Adrenal gland (tissue), 12 donors: Measurements from ENCODE around the gene WIPF3. TPM values are rescaled to one million over a fixed set of nuclear protein-coding genes. Genes with fewer than 3 reads are reported as not detected.

Experiments used
- DNase-seq, 7 donors: peaks; one replicate each; pipeline ENCODE4 v3.0.0-alpha.2; 2019 to 2020
- H3K27ac ChIP-seq, 5 donors: fragments of 200-600 bp; sonication (generic) in 4 of 5; 1 replicate in 3 of 5; 2 replicates in 2 of 5; pipeline versions ENCODE4 v1.5.1 to v1.8.0; 2016 to 2020; ENCODE audit warnings: mild to moderate bottlenecking in 1 of 5
- H3K27me3 ChIP-seq: fragments of 200-600 bp; 2 replicates; pipeline ENCODE4 v1.8.0; 2021
- H3K36me3 ChIP-seq, 2 donors: fragments of 200-600 bp; replicated peaks in 1 of 2; 1 replicate in 1 of 2; 2 replicates in 1 of 2; pipeline versions ENCODE4 v1.5.1 to v1.8.0; 2018 to 2022
- H3K4me1 ChIP-seq, 2 donors: fragments of 200-600 bp; replicated peaks in 1 of 2; 1 replicate in 1 of 2; 2 replicates in 1 of 2; pipeline versions ENCODE4 v1.5.1 to v1.8.0; 2018 to 2021
- H3K4me3 ChIP-seq, 4 donors: fragments of 200-600 bp; sonication (generic) in 3 of 4; one replicate each; pipeline ENCODE4 v1.5.1; 2016 to 2018
- H3K9me3 ChIP-seq, 3 donors: fragments of 200-600 bp; sonication (generic) in 1 of 3; replicated peaks in 1 of 3; 1 replicate in 2 of 3; 2 replicates in 1 of 3; pipeline versions ENCODE4 v1.5.1 to v1.8.0; 2016 to 2021
- CTCF ChIP-seq, 6 experiments: fragments of 450-650 bp in 4 of 6; fragments of 200-600 bp in 2 of 6; sonication (generic) in 1 of 6; IDR thresholded peaks; 1 replicate in 5 of 6; 2 replicates in 1 of 6; pipeline versions ENCODE4 v1.5.1 to v1.8.0; 2016 to 2021; ENCODE audit warnings: antibody characterized with exemption in 6 of 6, mild to moderate bottlenecking in 2 of 6, moderate library complexity in 1 of 6
- POLR2A ChIP-seq, 2 donors: fragments of 450-650 bp; IDR thresholded peaks; one replicate each; pipeline ENCODE4 v1.6.1; 2017; ENCODE audit warnings: antibody characterized with exemption in 2 of 2, mild to moderate bottlenecking in 2 of 2, moderate library complexity in 1 of 2
- WGBS, 4 donors: extraction: QIAGEN DNeasy Blood & Tissue Kit in 2 of 4; methylation state at CpG; one replicate each; pipeline versions ENCODE4 v1.1.5 to v1.1.7; 2013 to 2017; 5-methylcytosine and 5-hydroxymethylcytosine counted together
- intact Hi-C, 2 donors: fragments of 100-400 bp; cut with DNase I; formaldehyde crosslinking; loops; one replicate each; pipeline versions ENCODE4 v1.14.1 to v1.15.0; 2022 to 2023
- polyA plus RNA-seq, 3 donors: library from polyadenylated mRNA; stranded (reverse); fragments of 200-250 nt in 2 of 3; fragments of 350-450 nt in 1 of 3; fragmentation: Illumina TruSeq in 1 of 3; extraction: RNeasy Lipid Tissue Mini Kit (QIAGEN cat#74804) in 1 of 3; gene quantifications; one replicate each; pipeline ENCODE4 v1.2.3, GENCODE V29; 2013 to 2014
- total RNA-seq, 9 donors: library from RNA; depleted of rRNA in 4 of 9; stranded (reverse); fragments of >200 nt in 4 of 9; fragments of 120-200 nt in 1 of 9; fragmentation: NEBNext Ultra II Directional in 1 of 9; extraction: Animal tissue kit (Norgen Biotek cat#: 25700) in 1 of 9; gene quantifications; one replicate each; pipeline versions ENCODE4 v1.1.0 to v1.2.4, GENCODE V29; 2013 to 2023
- donor health status: healthy with polysubstance abuse.
- donor health status: Bipolar disorder and iron deficiency.
- donor health status: DM: yes; HTN: yes; CAD: no.
- donor health status: DM: no; HTN: no; CAD: no.
- donor health status: DM: no; HTN: no; CAD: no.
- donor health status: DM: yes; HTN: yes; CAD: no.

The WIPF3 gene
- total and polyA plus RNA-seq, 12 donors, result 0.50 to 16.0 (median 5.2) TPM

GRCh38 chr7:29860186-29860585, 53.9 kb downstream of the WIPF3 start:
- H3K36me3 ChIP-seq, result no peaks in the 10 kb centered on the region
- DNase-seq, result no peak
- intact Hi-C loops, result no loop called here
- H3K9me3 ChIP-seq, result no peaks in the 10 kb centered on the region
- TF ChIP-seq POLR2A (IDR thresholded peaks at IDR 0.05) (no peak), CTCF (IDR thresholded peaks at IDR 0.05) (no peak)
- WGBS, 4 donors, result 81 to 89% (median 87%) methylated on average over 2 of the region's 2 CpGs
- H3K4me1 ChIP-seq, result peaks cover 0 to 17% of the 10 kb centered on the region in 2 donors
- H3K4me3 ChIP-seq, result no peak overlapping the region
- H3K27ac ChIP-seq, result no peak overlapping the region
- no peaks in the 10 kb centered on the region for H3K27me3 ChIP-seq

DNA sequence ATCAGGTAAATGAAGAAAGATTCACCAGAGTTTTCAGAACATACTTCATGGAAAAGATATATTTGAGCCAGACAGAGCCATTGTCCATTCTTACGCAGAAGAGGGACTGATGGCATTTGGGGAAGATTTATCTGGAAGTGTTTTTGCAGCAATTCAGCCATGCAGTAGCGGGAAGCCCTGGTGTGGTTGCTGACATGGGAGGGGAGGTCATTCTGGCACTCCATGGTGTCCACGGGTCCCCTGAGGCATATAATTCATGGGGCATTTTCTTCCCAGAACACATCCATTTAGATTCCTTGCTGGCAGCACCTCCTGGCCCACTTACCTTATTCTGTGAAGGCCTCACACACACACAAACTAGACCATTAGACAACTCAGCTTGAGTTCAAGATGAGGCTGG, 55.6 kb downstream of the WIPF3 start:
- 79 to 95% (median 86%) methylated on average over 3 of the region's 3 CpGs for WGBS, 4 donors
- intact Hi-C loops, result no loop called here
- H3K36me3 ChIP-seq, result no peaks in the 10 kb centered on the region
- no peak overlapping the region for H3K27ac ChIP-seq
- H3K9me3 ChIP-seq, result no peaks in the 10 kb centered on the region
- no peaks in the 10 kb centered on the region for H3K27me3 ChIP-seq
- TF ChIP-seq POLR2A (IDR thresholded peaks at IDR 0.05) (no peak), CTCF (IDR thresholded peaks at IDR 0.05) (no peak)
- peaks cover 0 to 34% of the 10 kb centered on the region in 2 donors for H3K4me1 ChIP-seq
- no peak overlapping the region for H3K4me3 ChIP-seq
- DNase-seq, result no peak

DNA sequence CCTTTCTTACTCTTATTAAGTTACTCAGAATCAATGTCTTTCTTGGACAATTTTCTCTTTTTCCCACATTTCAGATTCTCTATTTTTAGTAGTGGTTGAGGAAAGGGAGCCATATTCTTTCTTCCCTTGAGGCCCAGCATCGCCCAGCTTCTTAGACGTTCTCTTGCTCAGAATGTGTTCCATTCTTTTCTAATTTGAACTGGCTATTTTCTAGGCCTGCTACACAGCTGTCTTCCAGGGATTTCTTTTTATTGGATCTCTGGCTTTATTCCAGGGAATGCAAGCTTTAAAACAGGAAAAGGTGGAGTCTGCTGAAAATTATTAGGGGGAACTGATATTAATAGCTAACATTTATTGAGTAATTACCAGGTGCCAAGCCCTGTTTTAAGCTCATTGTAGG, 58.3 kb downstream of the WIPF3 start:
- peak overlapping the region in 2 of 5 donors; percentile 51 to 64 for H3K27ac ChIP-seq
- no peak overlapping the region for H3K4me3 ChIP-seq
- H3K36me3 ChIP-seq, result no peaks in the 10 kb centered on the region
- WGBS, 4 donors, result 68 to 74% (median 70%) methylated on average over 2 of the region's 2 CpGs
- H3K9me3 ChIP-seq, result no peaks in the 10 kb centered on the region
- no peaks in the 10 kb centered on the region for H3K27me3 ChIP-seq
- peaks cover 0 to 33% of the 10 kb centered on the region in 2 donors for H3K4me1 ChIP-seq
- intact Hi-C loops, result no loop called here
- no peak for TF ChIP-seq CTCF (IDR thresholded peaks at IDR 0.05)
- TF ChIP-seq POLR2A (IDR thresholded peaks at IDR 0.05), result no peak
- DNase-seq, result no peak

GRCh38 chr7:29865526-29865925, 59.2 kb downstream of the WIPF3 start:
- Histone ChIP-seq H3K27ac (peak overlapping the region in 4 of 5 donors; percentile 7 to 64 (median 34)), H3K4me3 (no peak overlapping the region), H3K36me3 (no peaks in the 10 kb centered on the region), H3K27me3 (no peaks in the 10 kb centered on the region), H3K9me3 (no peaks in the 10 kb centered on the region), H3K4me1 (peaks cover 0 to 30% of the 10 kb centered on the region in 2 donors)
- intact Hi-C loops, result no loop called here
- peak; percentile 46 to 77 (median 57) for DNase-seq
- WGBS, 4 donors, result 40 to 59% (median 42%) methylated on average over 3 to 4 of the region's 4 CpGs
- TF ChIP-seq POLR2A (IDR thresholded peaks at IDR 0.05), result no peak
- TF ChIP-seq CTCF (IDR thresholded peaks at IDR 0.05), result no peak
